ENCODE measurements around the gene TRIM37.

Gene TRIM37

GRCh38 chr17:59004338-59005111 lies 102.2 kb downstream of the TRIM37 start:
- H2AFZ ChIP-seq (ENCODE audit: low read length) = no peak overlapping the region
- peak; percentile 59 for DNase-seq
- H3K9ac ChIP-seq (ENCODE audit: low read length) = no peak overlapping the region
- H3F3A ChIP-seq (ENCODE audit: insufficient read depth, low read length) = 0 out of 2 replicates have a peak, but pooled peaks cover 6% of the 10 kb centered on the region
- no peak for TF ChIP-seq EZH2 (optimal IDR thresholded peaks at IDR 0.05; ENCODE audit: low read depth, low read length)
- TF ChIP-seq CTCF (IDR thresholded peaks at IDR 0.05; ENCODE audit: low read length) = peak; percentile 89
- no peak overlapping the region for H3K27ac ChIP-seq (ENCODE audit: low read length)
- H3K9me3 ChIP-seq (replicated peaks; ENCODE audit: insufficient read depth, low read length) = no peaks in the 10 kb centered on the region
- H4K20me1 ChIP-seq (ENCODE audit: insufficient read depth, low read length) = no peaks in the 10 kb centered on the region
- no peaks in the 10 kb centered on the region for H3K79me2 ChIP-seq (ENCODE audit: low read length)
- H3K36me3 ChIP-seq (replicated peaks; ENCODE audit: insufficient read depth, low read length) = no peaks in the 10 kb centered on the region
- no peaks in the 10 kb centered on the region for H3K27me3 ChIP-seq (replicated peaks; ENCODE audit: insufficient read depth, low read length)
- no peaks in the 10 kb centered on the region for H3K4me1 ChIP-seq (ENCODE audit: low read length)
- no peak overlapping the region for H3K4me3 ChIP-seq (ENCODE audit: low read length)
- no peak overlapping the region for H3K4me2 ChIP-seq (ENCODE audit: low read depth, low read length)
- H3K9me2 ChIP-seq (replicated peaks; ENCODE audit: insufficient read depth, low read length) = no peaks in the 10 kb centered on the region

- H3K9me3 ChIP-seq (replicated peaks; ENCODE audit: insufficient read depth, low read length) = no peaks in the 10 kb centered on the region
- no peaks in the 10 kb centered on the region for H3K9me2 ChIP-seq (replicated peaks; ENCODE audit: insufficient read depth, low read length)
- no peaks in the 10 kb centered on the region for H3K36me3 ChIP-seq (replicated peaks; ENCODE audit: insufficient read depth, low read length)
- TF ChIP-seq EZH2 (optimal IDR thresholded peaks at IDR 0.05; ENCODE audit: low read depth, low read length) (no peak), EZH2phosphoT487 (IDR thresholded peaks at IDR 0.05; ENCODE audit: low read length) (no peak), CTCF (IDR thresholded peaks at IDR 0.05; ENCODE audit: low read length) (no peak)
- H3K4me3 ChIP-seq (ENCODE audit: low read length) = no peak overlapping the region
- no peaks in the 10 kb centered on the region for H4K20me1 ChIP-seq (ENCODE audit: insufficient read depth, low read length)
- no peak overlapping the region for H3K27ac ChIP-seq (ENCODE audit: low read length)
- H3K9ac ChIP-seq (ENCODE audit: low read length) = no peak overlapping the region
- no peak for DNase-seq
- no peak overlapping the region for H3K4me2 ChIP-seq (ENCODE audit: low read depth, low read length)
- no peaks in the 10 kb centered on the region for H3K4me1 ChIP-seq (ENCODE audit: low read length)
- H2AFZ ChIP-seq (ENCODE audit: low read length) = no peak overlapping the region
- no peaks in the 10 kb centered on the region for H3K27me3 ChIP-seq (replicated peaks; ENCODE audit: insufficient read depth, low read length)
- no peaks in the 10 kb centered on the region for H3K79me2 ChIP-seq (ENCODE audit: low read length)
- H3F3A ChIP-seq (ENCODE audit: insufficient read depth, low read length) = 0 out of 2 replicates have a peak, but pooled peaks cover 6% of the 10 kb centered on the region
Observed at GRCh38 chr17:59003860-59004259, 102.8 kb downstream of the TRIM37 start.

- Histone ChIP-seq H3K4me3 (ENCODE audit: low read length) (no peak overlapping the region), H3K9me2 (replicated peaks; ENCODE audit: insufficient read depth, low read length) (no peaks in the 10 kb centered on the region), H3K4me2 (ENCODE audit: low read depth, low read length) (no peak overlapping the region), H4K20me1 (ENCODE audit: insufficient read depth, low read length) (no peaks in the 10 kb centered on the region), H3K4me1 (ENCODE audit: low read length) (no peaks in the 10 kb centered on the region), H3K27me3 (replicated peaks; ENCODE audit: insufficient read depth, low read length) (no peaks in the 10 kb centered on the region), H3K9me3 (replicated peaks; ENCODE audit: insufficient read depth, low read length) (no peaks in the 10 kb centered on the region), H3F3A (ENCODE audit: insufficient read depth, low read length) (0 out of 2 replicates have a peak, but pooled peaks cover 6% of the 10 kb centered on the region), H3K9ac (ENCODE audit: low read length) (no peak overlapping the region), H2AFZ (ENCODE audit: low read length) (no peak overlapping the region), H3K79me2 (ENCODE audit: low read length) (no peaks in the 10 kb centered on the region), H3K36me3 (replicated peaks; ENCODE audit: insufficient read depth, low read length) (no peaks in the 10 kb centered on the region), H3K27ac (ENCODE audit: low read length) (no peak overlapping the region)
- DNase-seq = no peak
- TF ChIP-seq EZH2phosphoT487 (IDR thresholded peaks at IDR 0.05; ENCODE audit: low read length) (no peak), CTCF (IDR thresholded peaks at IDR 0.05; ENCODE audit: low read length) (no peak), EZH2 (optimal IDR thresholded peaks at IDR 0.05; ENCODE audit: low read depth, low read length) (no peak)
Observed at GRCh38 chr17:59002848-59003247, 103.8 kb downstream of the TRIM37 start.

Data from MM.1S (cell line).